H1 (cell line): ENCODE measurements around the gene TEX11. TPM values are rescaled to one million over a fixed set of nuclear protein-coding genes. Genes with fewer than 3 reads are reported as not detected.

ENCODE experiments used
- ASH2L ChIP-seq: fragments of 200-600, 300-600 bp; sonication (generic); IDR thresholded peaks from one replicate; pipeline ENCODE4 v1.7.1; 2017; ENCODE audit warnings: low read length
- CHD7 ChIP-seq: fragments of 300-600 bp; sonication (generic); IDR thresholded peaks from 2 replicates; pipeline ENCODE4 v1.7.1; 2012; ENCODE audit warnings: low read length, moderate library complexity, mild to moderate bottlenecking, inconsistent platforms; ENCODE audit not compliant: insufficient replicate concordance
- CTCF ChIP-seq, 3 experiments: IDR thresholded peaks; 1 replicate in 2 of 3; 2 replicates in 1 of 3; pipeline versions ENCODE4 v1.5.1 to v1.6.1; 2011; ENCODE audit warnings: low read length in 3 of 3, mild to moderate bottlenecking in 3 of 3, inconsistent platforms in 2 of 3, low read depth in 1 of 3, moderate library complexity in 1 of 3; ENCODE audit not compliant: insufficient read depth in 1 of 3; ENCODE audit errors: control extremely low read depth in 1 of 3
- EZH2 ChIP-seq: fragments of 200-600 bp; sonication (generic); IDR thresholded peaks from 2 replicates; pipeline ENCODE4 v1.7.1; 2012; ENCODE audit warnings: low read depth, mild to moderate bottlenecking, moderate library complexity, low read length, inconsistent platforms; ENCODE audit not compliant: severe bottlenecking
- JUND ChIP-seq: IDR thresholded peaks from 2 replicates; pipeline ENCODE4 v1.6.1; 2011; ENCODE audit warnings: mild to moderate bottlenecking, improper control_type of control experiment, low read length
- KDM1A ChIP-seq: fragments of 200-600, 300-600 bp; sonication (generic); IDR thresholded peaks from 2 replicates; pipeline ENCODE4 v1.7.1; 2016; ENCODE audit warnings: mild to moderate bottlenecking, low read length, borderline replicate concordance
- RBBP5 ChIP-seq: IDR thresholded peaks from 2 replicates; pipeline ENCODE4 v1.7.1; 2012; ENCODE audit warnings: low read depth, mild to moderate bottlenecking, inconsistent platforms, low read length, moderate library complexity, borderline replicate concordance
- RFX5 ChIP-seq: IDR thresholded peaks from 2 replicates; pipeline ENCODE4 v1.6.1; 2011; ENCODE audit warnings: low read depth, low read length, improper control_type of control experiment, borderline replicate concordance
- TAF7 ChIP-seq: optimal IDR thresholded peaks from 2 replicates; pipeline ENCODE3; 2011; ENCODE audit warnings: low read depth, mild to moderate bottlenecking, inconsistent platforms, low read length, moderate library complexity, borderline replicate concordance
- polyA plus RNA-seq, 7 experiments: library from polyadenylated mRNA; depleted of rRNA in 3 of 7; stranded (reverse) in 5 of 7; unstranded in 2 of 7; fragments of >200 nt in 5 of 7; fragments of 200-250 nt in 2 of 7; gene quantifications; 1 replicate in 5 of 7; 2 replicates in 1 of 7; 4 replicates in 1 of 7; pipeline versions ENCODE4 v1.2.1 to v1.2.3, GENCODE V29; 2011 to 2013; ENCODE audit warnings: missing spikeins in 2 of 7, mixed read lengths in 2 of 7
- total RNA-seq: library from RNA; stranded (reverse); fragmentation: NEBNext Ultra II Directional; extraction: Animal tissue kit (Norgen Biotek cat#: 25700); gene quantifications from 2 replicates; pipeline ENCODE4 v1.2.1, GENCODE V29; 2021

Gene TEX11
- total and polyA plus RNA-seq, 2 of the 8 experiments (the other 6 are each of a cell fraction or from before 2014, with no cell fraction given): 0.11 to 0.74 TPM

GRCh38 chrX:70635227-70635626, 273.3 kb downstream of the TEX11 start (continued):
- TF ChIP-seq CHD7 (no peak), KDM1A (no peak), RFX5 (no peak), EZH2 (no peak), TAF7 (no peak), ASH2L (no peak), RBBP5 (no peak), CTCF (IDR thresholded peaks at IDR 0.05; ENCODE audit: control extremely low read depth in 1 of 3, insufficient read depth in 1 of 3, low read depth in 1 of 3, low read length in 3 of 3) (no peak), JUND (no peak)
